ENCODE results near the gene HAAO. TPM values are rescaled to one million over a fixed set of nuclear protein-coding genes. Genes with fewer than 3 reads are reported as not detected.

The HAAO gene
- polyA plus RNA-seq, 1 donor, result 19.7 TPM

DNA sequence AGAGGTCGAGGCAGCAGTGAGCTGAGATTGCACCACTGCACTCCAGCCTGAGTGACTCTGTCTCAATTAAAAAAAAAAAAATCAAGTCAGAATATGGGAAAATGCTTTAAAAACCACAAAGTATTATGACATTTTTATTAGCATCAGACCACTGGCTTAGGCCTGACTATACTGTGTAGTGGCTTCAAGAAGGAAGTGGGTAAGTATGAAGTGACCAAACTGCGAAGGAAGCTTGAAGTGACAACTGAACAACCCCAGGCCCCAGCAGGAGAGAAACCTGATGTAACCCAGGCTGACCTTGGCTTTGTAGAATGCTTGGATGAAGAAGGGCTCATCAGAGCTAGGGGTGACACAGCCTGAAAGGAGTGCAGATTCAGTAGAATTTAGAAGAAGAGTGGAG, 21.4 kb upstream of the HAAO start:
- no peak for DNase-seq (ENCODE audit: low read depth)

DNA sequence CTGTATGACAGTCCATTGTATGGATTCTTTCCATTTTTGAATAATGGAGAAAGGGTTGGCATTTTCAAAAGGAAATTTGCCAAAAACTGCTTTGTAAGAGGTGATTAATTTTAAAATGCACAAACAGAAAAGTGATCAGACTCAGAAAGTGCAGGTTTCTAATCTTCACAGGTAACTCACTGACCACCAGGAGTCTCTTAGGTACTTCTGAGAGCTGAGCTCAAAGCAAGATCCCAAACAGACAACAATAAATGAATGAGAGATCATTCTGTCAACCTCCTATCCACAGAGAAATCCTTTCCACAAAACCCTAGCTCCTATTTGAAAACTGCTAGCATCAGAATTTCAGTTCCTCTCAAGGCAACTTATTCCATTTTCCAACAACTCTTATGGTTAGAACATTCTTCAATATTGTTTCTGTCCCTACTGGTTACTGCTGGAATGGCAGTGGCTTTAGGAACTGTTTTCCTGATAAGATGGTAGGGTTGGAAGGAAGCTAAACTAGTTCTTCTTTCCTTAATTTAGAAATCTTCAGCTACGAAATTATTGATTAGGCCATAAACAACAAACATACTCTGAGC, 20.6 kb upstream of the HAAO start:
- no peak for DNase-seq (ENCODE audit: low read depth)

DNA sequence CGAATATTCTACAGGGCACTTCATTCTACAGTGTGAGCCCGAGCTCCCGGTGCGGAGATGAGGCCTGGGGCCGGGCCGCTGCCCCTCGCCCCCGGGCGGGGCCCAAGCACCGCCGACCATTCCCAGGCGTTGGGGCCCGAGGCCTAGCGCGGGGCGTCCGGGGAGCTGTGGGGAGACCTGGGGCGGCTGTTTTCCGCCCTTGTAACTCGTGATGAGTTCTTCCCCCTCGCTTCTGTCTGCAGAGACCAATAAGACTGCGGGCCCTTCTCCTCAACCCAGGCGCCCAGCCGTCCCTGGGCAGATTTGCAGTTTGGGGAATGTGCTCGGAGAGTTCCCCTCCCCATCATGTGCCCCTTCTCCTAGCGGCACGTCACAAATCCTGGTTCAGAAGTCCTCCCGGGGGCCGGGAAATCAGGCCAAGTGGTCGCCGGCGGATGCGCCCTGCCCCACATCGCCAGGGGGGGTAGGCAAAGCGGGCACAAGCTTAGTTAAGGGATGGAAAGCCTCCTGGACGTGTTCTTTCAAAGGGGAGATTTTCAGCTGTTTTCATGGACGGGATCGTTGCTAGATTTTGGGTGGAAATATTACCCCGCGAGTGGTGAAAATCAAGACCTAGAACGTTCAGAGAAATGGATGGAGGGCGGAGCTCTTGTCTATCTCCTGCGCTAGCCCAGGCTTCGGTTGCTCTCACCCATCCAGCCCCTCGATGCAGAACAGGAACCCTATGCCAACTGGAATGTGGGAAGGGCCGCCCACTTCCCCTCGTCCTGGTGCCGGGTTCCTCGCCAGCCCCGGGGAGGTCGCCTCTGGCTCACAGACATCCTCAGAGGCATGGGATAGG, 18.8 kb upstream of the HAAO start:
- DNase-seq (ENCODE audit: low read depth), result no peak

DNA sequence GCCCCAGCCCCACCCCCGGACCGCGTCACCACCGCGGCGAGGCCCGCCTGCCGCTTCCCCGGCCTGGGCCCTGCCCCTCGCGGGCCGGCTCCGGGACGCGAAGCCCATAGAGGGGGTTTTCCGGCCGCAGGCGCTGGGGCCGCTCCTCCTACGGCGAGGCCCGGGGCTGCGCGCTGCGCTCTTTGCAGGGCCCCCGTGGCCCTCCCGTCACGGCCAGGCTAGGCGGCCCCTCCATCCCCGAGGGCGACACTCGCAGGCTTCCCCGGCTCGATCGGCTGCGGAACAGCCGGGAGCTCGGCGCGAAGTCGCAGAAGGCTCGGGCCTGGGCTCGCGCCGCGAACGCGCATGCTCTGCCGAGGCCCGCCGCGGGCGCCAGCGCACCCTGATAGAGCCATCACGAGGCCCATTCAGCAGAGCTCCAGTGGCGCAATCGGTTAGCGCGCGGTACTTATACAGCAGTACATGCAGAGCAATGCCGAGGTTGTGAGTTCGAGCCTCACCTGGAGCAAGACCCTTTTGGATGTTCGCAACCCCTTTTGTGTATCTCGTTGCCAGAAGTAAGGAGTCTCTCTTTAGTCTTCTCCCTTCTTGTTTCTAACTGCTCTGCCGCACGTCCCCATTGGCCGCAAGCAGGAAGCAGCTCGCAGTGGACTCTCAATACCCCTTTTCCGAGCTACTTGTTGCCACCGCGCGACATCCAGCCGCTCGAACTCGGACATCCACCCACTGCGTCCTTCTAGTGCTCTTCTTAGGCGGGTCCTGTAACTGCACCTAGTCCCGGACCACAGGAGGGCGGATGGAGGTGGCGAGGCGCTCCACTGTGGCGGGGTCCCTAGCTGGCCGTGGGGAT, 18.0 kb upstream of the HAAO start:
- DNase-seq (ENCODE audit: low read depth), result peak; percentile 90

DNA sequence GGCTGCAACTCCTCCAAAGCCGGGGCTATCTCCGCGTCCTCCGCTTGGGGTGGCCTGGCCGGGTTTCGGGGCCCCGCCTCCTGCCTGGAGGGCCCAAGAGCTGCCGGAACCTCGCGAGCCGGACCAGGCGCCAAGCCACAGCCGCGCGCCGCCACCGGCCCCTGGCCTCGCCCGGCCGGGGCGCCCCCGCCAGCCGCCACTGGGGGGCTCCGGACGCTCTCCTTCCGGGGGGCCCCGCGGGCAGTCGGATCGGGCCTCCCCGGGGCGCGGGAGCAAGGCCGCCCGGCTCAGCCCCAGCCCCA, 17.4 kb upstream of the HAAO start:
- no peak for DNase-seq (ENCODE audit: low read depth)

- DNase-seq (ENCODE audit: low read depth), result no peak
Observed at GRCh38 chr2:42809131-42809818, 16.9 kb upstream of the HAAO start.

GRCh38 chr2:42808301-42808700, 15.9 kb upstream of the HAAO start:
- no peak for DNase-seq (ENCODE audit: low read depth)

- DNase-seq (ENCODE audit: low read depth), result no peak
Observed at GRCh38 chr2:42806786-42807185, 14.4 kb upstream of the HAAO start.

DNA sequence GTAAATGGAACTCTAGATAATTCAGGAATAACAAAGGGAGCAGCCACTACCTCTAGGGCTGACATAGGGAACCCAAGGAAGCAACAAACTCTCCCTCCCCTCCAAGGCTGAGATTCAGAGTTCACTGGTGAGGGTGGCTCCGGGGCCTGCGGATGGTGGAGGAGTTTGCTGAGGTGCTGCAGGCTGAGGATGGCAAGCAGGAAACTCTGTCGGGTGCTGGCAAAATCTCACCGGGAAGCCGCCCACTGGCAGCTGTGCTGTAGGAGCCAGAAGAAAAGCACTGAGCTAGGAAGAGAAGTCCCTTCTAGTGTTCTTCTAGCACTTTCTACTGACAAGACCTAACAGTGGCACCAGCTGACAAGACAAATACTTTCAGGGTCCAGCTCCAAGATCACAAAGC, 12.5 kb upstream of the HAAO start:
- no peak for DNase-seq (ENCODE audit: low read depth)

- no peak for DNase-seq (ENCODE audit: low read depth)
Observed at GRCh38 chr2:42804338-42804737, 12.0 kb upstream of the HAAO start.

GRCh38 chr2:42802150-42802549, 9.8 kb upstream of the HAAO start:
- no peak for DNase-seq (ENCODE audit: low read depth)

DNA sequence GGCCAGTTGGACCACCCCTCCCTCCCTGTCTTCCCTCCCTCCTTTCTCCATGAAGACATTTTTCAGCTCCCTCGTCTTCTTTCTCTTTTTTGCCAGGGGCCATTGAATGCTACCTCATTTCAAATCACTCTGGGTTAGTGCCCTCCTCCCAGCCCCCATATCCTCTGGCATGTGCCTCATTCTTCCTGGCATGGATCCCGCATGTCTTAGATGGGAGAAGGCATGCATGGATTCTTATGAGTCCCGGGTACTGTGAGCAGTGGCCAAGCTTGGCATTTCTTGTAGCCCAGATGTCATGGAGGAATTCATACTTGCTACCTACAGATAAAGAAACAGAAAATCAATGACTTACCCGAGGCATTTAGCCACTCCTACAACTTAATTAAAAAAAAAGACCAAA, 9.0 kb upstream of the HAAO start:
- no peak for DNase-seq (ENCODE audit: low read depth)

DNA sequence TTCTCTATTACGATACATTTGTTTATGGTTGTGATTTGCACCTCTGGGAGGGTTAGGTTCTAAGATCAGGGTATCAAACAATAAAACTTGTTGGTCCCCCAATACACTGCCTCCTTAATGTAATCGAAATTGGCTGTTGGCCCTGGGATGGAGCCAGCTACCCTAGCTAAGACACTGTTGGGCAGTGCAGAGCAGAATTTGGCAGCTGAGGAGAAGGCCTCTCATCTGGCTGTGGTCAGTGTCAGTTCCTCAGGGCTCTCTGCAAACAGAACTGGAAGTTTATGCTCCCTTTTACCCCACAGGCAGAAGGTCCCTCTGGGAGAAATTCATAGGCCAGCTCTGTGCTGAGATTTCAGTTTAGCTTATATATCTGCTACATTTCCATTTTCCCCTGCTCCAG, 8.6 kb upstream of the HAAO start:
- no peak for DNase-seq (ENCODE audit: low read depth)

GRCh38 chr2:42800461-42800962, 8.1 kb upstream of the HAAO start:
- no peak for DNase-seq (ENCODE audit: low read depth)

DNA sequence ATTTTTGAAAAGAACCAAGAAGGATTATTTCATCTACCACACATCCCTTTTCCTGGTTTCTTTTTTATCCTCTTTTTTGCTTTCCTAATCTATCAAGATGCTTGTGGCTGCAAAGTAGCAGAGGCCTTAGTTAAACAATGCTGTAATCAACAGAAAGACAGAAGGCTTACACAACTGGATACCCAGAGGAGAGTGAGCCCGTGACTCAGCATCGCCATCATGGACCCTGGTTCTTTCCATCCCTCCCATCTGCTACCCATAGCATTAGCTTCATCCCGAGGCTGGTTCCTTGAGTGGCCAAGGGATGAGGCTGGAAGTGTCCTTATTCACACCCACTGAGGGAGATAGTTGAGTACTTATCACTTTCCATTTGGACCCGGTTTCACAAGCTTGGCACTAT, 7.5 kb upstream of the HAAO start:
- no peak for DNase-seq (ENCODE audit: low read depth)

- DNase-seq (ENCODE audit: low read depth), result no peak
Observed at GRCh38 chr2:42797281-42797680, 4.9 kb upstream of the HAAO start.

DNA sequence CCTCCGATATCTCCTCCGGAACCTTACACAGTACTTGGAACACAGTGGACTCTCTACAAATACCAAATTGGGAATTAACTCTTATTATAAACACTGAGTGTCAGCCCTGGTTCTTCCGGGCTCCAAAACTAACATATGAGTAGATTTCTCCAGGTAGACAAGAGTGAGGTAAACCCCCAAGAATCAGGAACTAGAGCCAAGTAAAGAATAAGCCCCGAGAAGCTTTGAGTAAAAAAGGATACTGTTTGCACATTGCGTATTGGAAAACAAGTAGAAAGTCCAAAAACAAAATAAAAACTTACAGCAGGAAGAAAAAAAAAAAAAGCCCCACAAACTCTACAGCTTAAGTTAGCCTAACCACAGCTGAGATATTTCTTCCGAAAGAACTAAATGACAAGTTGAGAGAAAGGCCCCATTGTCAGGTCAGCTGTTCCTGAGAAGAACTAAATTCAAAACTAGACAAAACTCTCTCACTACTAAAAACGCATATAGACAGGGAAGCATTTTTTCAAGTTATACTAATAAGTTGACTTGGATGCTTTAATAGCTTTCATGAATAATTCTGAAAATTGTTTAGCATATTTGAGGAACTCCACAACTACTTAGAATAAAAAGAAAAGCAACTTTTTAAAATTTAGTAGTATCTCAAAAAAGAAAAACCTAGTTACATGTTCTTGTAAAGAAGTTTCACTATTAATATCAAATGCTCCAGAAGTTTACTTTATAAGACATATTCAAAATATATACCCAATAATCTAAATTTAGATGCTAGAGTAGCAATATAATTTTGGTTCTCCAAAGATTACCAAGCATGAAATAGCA, 4.3 kb upstream of the HAAO start:
- DNase-seq (ENCODE audit: low read depth), result no peak

- no peak for DNase-seq (ENCODE audit: low read depth)
Observed at GRCh38 chr2:42795841-42796301, 3.5 kb upstream of the HAAO start.

- DNase-seq (ENCODE audit: low read depth), result no peak
Observed at GRCh38 chr2:42795275-42795674, 2.9 kb upstream of the HAAO start.

DNA sequence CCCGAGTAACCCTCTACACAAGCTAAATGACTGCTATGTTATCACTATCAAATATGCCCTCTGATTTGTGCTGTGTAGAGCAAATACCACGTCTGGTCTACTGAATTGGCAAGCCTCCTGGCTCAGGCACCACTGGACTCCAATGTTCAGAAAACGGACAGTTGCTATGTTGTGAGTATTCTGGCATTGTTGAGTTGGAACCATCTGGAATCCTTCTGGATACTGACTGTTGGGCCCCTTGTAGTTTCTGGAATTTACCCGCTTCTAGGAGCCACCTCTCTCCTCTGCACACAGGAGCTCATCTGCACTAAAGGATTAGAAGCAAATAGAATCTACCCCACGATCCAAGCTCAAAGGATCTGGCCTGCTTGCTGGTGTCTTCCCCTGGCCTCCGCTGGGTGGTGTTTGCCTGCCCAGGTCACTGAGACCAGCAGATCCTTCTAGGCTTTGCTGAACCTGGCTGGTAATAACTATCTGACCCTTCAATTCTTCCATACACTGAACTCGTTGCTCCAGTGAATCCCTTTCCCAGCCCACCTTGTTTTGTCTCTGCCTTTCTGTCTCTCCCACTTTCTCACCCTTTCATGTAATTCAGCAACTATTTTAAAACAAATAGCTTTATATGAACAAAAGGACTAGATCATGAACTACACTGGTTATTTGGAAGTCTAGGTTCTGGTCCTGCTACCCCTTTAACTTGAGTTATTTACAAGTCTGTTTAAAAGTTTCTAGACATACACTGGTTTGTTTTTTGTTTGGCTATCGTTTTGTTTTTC, 2.1 kb upstream of the HAAO start:
- no peak for DNase-seq (ENCODE audit: low read depth)

Data from forelimb muscle (tissue), 1 donor.